HepG2 (cell line): ENCODE measurements around the gene IL36A. TPM values are rescaled to one million over a fixed set of nuclear protein-coding genes. Genes with fewer than 3 reads are reported as not detected.

Source experiments
- ATAC-seq: fragments of 200-7000 bp; cut with Tn5 transposase; 3 replicates; pipeline ENCODE4 v1.9.1; 2020; ENCODE audit warnings: mild to moderate bottlenecking, moderate library complexity
- BruUV-seq: library from RNA; stranded (reverse); fragments of 400-500 nt; replicated peaks from 2 replicates; lab custom pipeline; 2021; lab: Mats Ljungman, UMichigan
- CTCF ChIA-PET: fragments of 300-600 bp; formaldehyde crosslinking; extraction: SDS; loops from one replicate; lab custom pipeline; 2021; ENCODE audit warnings: low total read pairs, inconsistent platforms, low intra/inter-chr PET ratio; lab: Yijun Ruan, JAX
- POLR2A ChIA-PET: fragments of 350-600 bp; sonication (Branson Sonifier 250); formaldehyde crosslinking; loops from one replicate; lab custom pipeline; 2020; ENCODE audit warnings: antibody characterized with exemption, inconsistent platforms; lab: Yijun Ruan, JAX
- DNase-seq: peaks from one replicate; pipeline ENCODE4 v3.0.0-alpha.2; 2015; ENCODE audit warnings: low spot score
- FAIRE-seq: peaks from 3 replicates; lab custom pipeline; 2011; peaks lifted over from hg19 to GRCh38; lab: Jason Lieb, UNC
- H2AFZ ChIP-seq: one replicate; pipeline ENCODE4 v1.6.1; 2011; ENCODE audit warnings: low read length, inconsistent platforms
- H3K27ac ChIP-seq: fragments of 300-600 bp; 3 replicates; pipeline ENCODE4 v1.8.0; 2011; ENCODE audit warnings: mixed run types, mild to moderate bottlenecking, mixed read lengths, low read length, inconsistent platforms; ENCODE audit not compliant: insufficient read depth; ENCODE audit errors: extremely low read length
- H3K27me3 ChIP-seq, 2 experiments: fragments of 200-600 bp in 1 of 2; 2 replicates in 1 of 2; 3 replicates in 1 of 2; pipeline versions ENCODE4 v1.6.0 to v1.8.0; 2011; ENCODE audit warnings: low read length in 2 of 2, mild to moderate bottlenecking in 2 of 2, moderate library complexity in 2 of 2, inconsistent platforms in 1 of 2; ENCODE audit not compliant: insufficient read depth in 2 of 2, control insufficient read depth in 1 of 2
- H3K36me3 ChIP-seq, 2 experiments: fragments of 200-600 bp in 1 of 2; replicated peaks in 1 of 2; 2 replicates in 1 of 2; 3 replicates in 1 of 2; pipeline versions ENCODE4 v1.5.1 to v1.8.0; 2011; ENCODE audit warnings: low read length in 2 of 2, inconsistent platforms in 1 of 2; ENCODE audit not compliant: insufficient read depth in 2 of 2, control insufficient read depth in 1 of 2
- H3K4me1 ChIP-seq: 2 replicates; pipeline ENCODE4 v1.5.1; 2012; ENCODE audit warnings: low read length, inconsistent platforms; ENCODE audit not compliant: insufficient read depth
- H3K4me2 ChIP-seq: 2 replicates; pipeline ENCODE4 v1.6.0; 2011; ENCODE audit warnings: low read depth, low read length, inconsistent platforms
- H3K4me3 ChIP-seq, 3 experiments: fragments of 200-600 bp in 1 of 3; sonication (generic), shearing (Covaris generic) in 1 of 3; replicated peaks in 1 of 3; 2 replicates each; pipeline ENCODE4 v1.5.1; 2011 to 2016; ENCODE audit warnings: low read length in 3 of 3, inconsistent platforms in 2 of 3, low read depth in 2 of 3, mild to moderate bottlenecking in 2 of 3, control low read depth in 1 of 3, mixed read lengths in 1 of 3; ENCODE audit not compliant: insufficient read depth in 1 of 3
- H3K79me2 ChIP-seq: one replicate; pipeline ENCODE4 v1.6.1; 2011; ENCODE audit warnings: low read length, inconsistent platforms; ENCODE audit not compliant: insufficient read depth
- H3K9ac ChIP-seq: 2 replicates; pipeline ENCODE4 v1.6.0; 2011; ENCODE audit warnings: mild to moderate bottlenecking, low read depth, low read length, inconsistent platforms; ENCODE audit not compliant: insufficient read depth
- H3K9me3 ChIP-seq: 2 replicates; pipeline ENCODE4 v1.5.1; 2012; ENCODE audit warnings: mild to moderate bottlenecking, low read length
- H4K20me1 ChIP-seq: 2 replicates; pipeline ENCODE4 v1.6.0; 2011; ENCODE audit warnings: inconsistent platforms, mild to moderate bottlenecking, low read length, moderate library complexity; ENCODE audit not compliant: insufficient read depth
- ARHGAP35 ChIP-seq: sonication (generic); formaldehyde crosslinking; IDR thresholded peaks from 2 replicates; pipeline ENCODE4 v1.9.0; 2022; ENCODE audit warnings: mild to moderate bottlenecking, inconsistent platforms, moderate library complexity, missing genetic modification reagents, borderline replicate concordance
- ATM ChIP-seq: fragments of 450-650 bp; IDR thresholded peaks from 2 replicates; pipeline ENCODE4 v1.7.1; 2017; ENCODE audit warnings: mild to moderate bottlenecking, borderline replicate concordance
- IRF2 ChIP-seq: IDR thresholded peaks from 2 replicates; pipeline ENCODE4 v1.6.1; 2018; ENCODE audit warnings: missing genetic modification reagents, missing compliant biosample characterization
- MIER2 ChIP-seq: IDR thresholded peaks from 2 replicates; pipeline ENCODE4 v1.6.1; 2016; ENCODE audit warnings: missing biosample characterization, missing genetic modification reagents
- RNF2 ChIP-seq: fragments of 450-650 bp; conservative IDR thresholded peaks from 2 replicates; pipeline ENCODE4 v1.6.1; 2016; ENCODE audit warnings: low read depth
- SKIL ChIP-seq: sonication (generic); formaldehyde crosslinking; IDR thresholded peaks from 2 replicates; pipeline ENCODE4 v1.8.0; 2022; ENCODE audit warnings: missing genetic modification reagents, mild to moderate bottlenecking, moderate library complexity, borderline replicate concordance
- SNRNP70 ChIP-seq: fragments of 200-400 bp; formaldehyde crosslinking; IDR thresholded peaks from 2 replicates; pipeline ENCODE4 v1.6.1; 2017; ENCODE audit warnings: mild to moderate bottlenecking, low read depth, low read length, moderate library complexity
- TBX2 ChIP-seq: sonication (generic); formaldehyde crosslinking; IDR thresholded peaks from 2 replicates; pipeline ENCODE4 v1.5.0; 2020; ENCODE audit warnings: missing genetic modification reagents, mild to moderate bottlenecking, borderline replicate concordance
- ZNF101 ChIP-seq: sonication (generic); formaldehyde crosslinking; IDR thresholded peaks from 2 replicates; pipeline ENCODE4 v1.4.0; 2020; ENCODE audit warnings: mild to moderate bottlenecking, low read depth, missing genetic modification reagents, borderline replicate concordance
- ZNF792 ChIP-seq: IDR thresholded peaks from 2 replicates; pipeline ENCODE4 v1.6.1; 2016
- ZSCAN31 ChIP-seq: sonication (generic); formaldehyde crosslinking; IDR thresholded peaks from 2 replicates; pipeline ENCODE4 v1.5.0; 2020; ENCODE audit warnings: low read depth, mild to moderate bottlenecking, missing genetic modification reagents
- WGBS: methylation state at CpG from one replicate; pipeline ENCODE4 v1.1.6; 2017; ENCODE audit warnings: low lambda C conversion rate; 5-methylcytosine and 5-hydroxymethylcytosine counted together
- in situ Hi-C: cut with HindIII; loops from 2 replicates; pipeline ENCODE4 v1.10.0; 2017; ENCODE audit warnings: low pct_unique_long_range_greater_than_20kb; ENCODE audit not compliant: extremely low pct_ligation_motif_present
- intact Hi-C: fragments of 100-400 bp; cut with micrococcal nuclease; formaldehyde crosslinking; loops from one replicate; pipeline ENCODE4 v1.10.0; 2022; ENCODE audit not compliant: unreplicated experiment
- polyA plus RNA-seq, 8 experiments: library from polyadenylated mRNA; depleted of rRNA in 3 of 8; stranded (reverse) in 7 of 8; unstranded in 1 of 8; fragments of >200 nt; fragmentation: Illumina TruSeq in 4 of 8; extraction: Trizol in 4 of 8; gene quantifications; 2 replicates each; pipeline versions ENCODE4 v1.2.1 to v1.2.3, GENCODE V29; 2011 to 2016; ENCODE audit warnings: low read depth in 4 of 8, missing spikeins in 1 of 8, mixed read lengths in 1 of 8; ENCODE audit not compliant: insufficient read depth in 1 of 8
- total RNA-seq, 5 experiments: library from RNA; depleted of rRNA; stranded (reverse); fragments of >200 nt; fragmentation: Illumina TruSeq; extraction: Trizol; gene quantifications; 2 replicates each; pipeline ENCODE4 v1.2.3, GENCODE V29; 2016; ENCODE audit warnings: low read depth in 1 of 5
- TF ChIP-seq, protein P1 (sequence below): sonication (generic); formaldehyde crosslinking; IDR thresholded peaks from 2 replicates; pipeline ENCODE4 v1.4.0; 2020; ENCODE audit warnings: mild to moderate bottlenecking, missing genetic modification reagents
- TF ChIP-seq, protein P2 (sequence below): sonication (generic); formaldehyde crosslinking; IDR thresholded peaks from 2 replicates; pipeline ENCODE4 v1.4.0; 2020; ENCODE audit warnings: mild to moderate bottlenecking, missing genetic modification reagents
- TF ChIP-seq, protein P3 (sequence below): sonication (generic); formaldehyde crosslinking; IDR thresholded peaks from 2 replicates; pipeline ENCODE4 v1.9.0; 2022; ENCODE audit warnings: low read depth, missing genetic modification reagents

Gene IL36A
- total and polyA plus RNA-seq, 2 of the 13 experiments (the other 11 are each of a cell fraction or from before 2014, with no cell fraction given): not detected

DNA sequence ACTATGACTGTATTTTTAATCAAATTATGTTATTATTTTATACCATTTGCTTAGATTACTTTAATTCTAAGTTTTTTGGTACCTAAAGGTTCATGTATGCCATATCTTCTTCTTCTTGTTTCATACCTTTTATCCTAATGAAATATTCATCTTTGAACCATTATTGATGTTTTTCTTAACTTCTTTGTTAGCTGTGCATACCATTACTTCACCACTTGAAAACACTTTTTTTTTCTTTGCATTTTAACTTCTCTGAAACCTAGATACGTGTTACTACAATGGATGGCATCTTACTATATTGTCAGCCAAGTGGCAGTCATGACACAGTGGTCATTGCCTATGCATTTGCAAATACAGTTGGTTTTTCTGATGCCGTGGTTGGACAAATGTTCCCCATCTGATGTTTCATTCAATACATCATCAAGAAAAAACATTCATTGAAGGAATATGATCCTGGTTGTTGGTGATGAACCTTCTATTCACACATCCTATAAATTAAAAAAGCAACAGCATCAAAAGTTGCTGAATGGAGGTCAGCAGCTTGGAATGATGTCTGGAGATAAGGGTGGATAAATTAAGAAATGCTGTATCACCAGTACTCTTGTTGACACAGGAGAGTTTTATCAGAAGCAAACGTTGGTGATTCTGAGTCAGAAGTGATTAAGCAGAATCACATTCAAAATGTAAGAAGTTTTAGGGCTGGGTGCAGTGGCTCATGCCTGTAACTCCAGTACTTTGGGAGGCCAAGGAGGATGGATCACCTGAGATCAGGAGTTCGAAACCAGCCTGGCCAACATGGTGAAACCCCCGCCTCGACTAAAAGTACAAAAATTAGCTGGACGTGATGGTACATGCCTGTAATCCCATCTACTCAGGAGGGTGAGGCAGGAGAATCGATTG is 7.4 kb downstream of the IL36A start:
- FAIRE-seq (no peak), ATAC-seq (no peak), DNase-seq (no peak)
- intact Hi-C loops (no loop called here), in situ Hi-C loops (no loop called here)
- Histone ChIP-seq H3K4me3 (no peak overlapping the region), H3K79me2 (no peaks in the 10 kb centered on the region), H2AFZ (no peak overlapping the region), H3K4me2 (no peak overlapping the region), H4K20me1 (no peaks in the 10 kb centered on the region), H3K27me3 (no peaks in the 10 kb centered on the region), H3K9ac (no peak overlapping the region), H3K4me1 (no peaks in the 10 kb centered on the region), H3K36me3 (no peaks in the 10 kb centered on the region), H3K27ac (no peak overlapping the region), H3K9me3 (no peaks in the 10 kb centered on the region)
- CTCF ChIA-PET: no interaction called here
- WGBS: 13% methylated on average over 8 of the region's 8 CpGs
- POLR2A ChIA-PET: no interaction called here
- no TSS peak for BruUV-seq
- TF ChIP-seq, protein P1, sequence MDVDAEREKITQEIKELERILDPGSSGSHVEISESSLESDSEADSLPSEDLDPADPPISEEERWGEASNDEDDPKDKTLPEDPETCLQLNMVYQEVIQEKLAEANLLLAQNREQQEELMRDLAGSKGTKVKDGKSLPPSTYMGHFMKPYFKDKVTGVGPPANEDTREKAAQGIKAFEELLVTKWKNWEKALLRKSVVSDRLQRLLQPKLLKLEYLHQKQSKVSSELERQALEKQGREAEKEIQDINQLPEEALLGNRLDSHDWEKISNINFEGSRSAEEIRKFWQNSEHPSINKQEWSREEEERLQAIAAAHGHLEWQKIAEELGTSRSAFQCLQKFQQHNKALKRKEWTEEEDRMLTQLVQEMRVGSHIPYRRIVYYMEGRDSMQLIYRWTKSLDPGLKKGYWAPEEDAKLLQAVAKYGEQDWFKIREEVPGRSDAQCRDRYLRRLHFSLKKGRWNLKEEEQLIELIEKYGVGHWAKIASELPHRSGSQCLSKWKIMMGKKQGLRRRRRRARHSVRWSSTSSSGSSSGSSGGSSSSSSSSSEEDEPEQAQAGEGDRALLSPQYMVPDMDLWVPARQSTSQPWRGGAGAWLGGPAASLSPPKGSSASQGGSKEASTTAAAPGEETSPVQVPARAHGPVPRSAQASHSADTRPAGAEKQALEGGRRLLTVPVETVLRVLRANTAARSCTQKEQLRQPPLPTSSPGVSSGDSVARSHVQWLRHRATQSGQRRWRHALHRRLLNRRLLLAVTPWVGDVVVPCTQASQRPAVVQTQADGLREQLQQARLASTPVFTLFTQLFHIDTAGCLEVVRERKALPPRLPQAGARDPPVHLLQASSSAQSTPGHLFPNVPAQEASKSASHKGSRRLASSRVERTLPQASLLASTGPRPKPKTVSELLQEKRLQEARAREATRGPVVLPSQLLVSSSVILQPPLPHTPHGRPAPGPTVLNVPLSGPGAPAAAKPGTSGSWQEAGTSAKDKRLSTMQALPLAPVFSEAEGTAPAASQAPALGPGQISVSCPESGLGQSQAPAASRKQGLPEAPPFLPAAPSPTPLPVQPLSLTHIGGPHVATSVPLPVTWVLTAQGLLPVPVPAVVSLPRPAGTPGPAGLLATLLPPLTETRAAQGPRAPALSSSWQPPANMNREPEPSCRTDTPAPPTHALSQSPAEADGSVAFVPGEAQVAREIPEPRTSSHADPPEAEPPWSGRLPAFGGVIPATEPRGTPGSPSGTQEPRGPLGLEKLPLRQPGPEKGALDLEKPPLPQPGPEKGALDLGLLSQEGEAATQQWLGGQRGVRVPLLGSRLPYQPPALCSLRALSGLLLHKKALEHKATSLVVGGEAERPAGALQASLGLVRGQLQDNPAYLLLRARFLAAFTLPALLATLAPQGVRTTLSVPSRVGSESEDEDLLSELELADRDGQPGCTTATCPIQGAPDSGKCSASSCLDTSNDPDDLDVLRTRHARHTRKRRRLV (CRISPR knock-in tag): no peak
- TF ChIP-seq, protein P2, sequence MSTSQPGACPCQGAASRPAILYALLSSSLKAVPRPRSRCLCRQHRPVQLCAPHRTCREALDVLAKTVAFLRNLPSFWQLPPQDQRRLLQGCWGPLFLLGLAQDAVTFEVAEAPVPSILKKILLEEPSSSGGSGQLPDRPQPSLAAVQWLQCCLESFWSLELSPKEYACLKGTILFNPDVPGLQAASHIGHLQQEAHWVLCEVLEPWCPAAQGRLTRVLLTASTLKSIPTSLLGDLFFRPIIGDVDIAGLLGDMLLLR (CRISPR knock-in tag): no peak
- no peak for TF ChIP-seq IRF2 (CRISPR knock-in tag)
- TF ChIP-seq ARHGAP35 (CRISPR knock-in tag): no peak
- TF ChIP-seq SKIL (CRISPR knock-in tag): no peak
- no peak for TF ChIP-seq MIER2
- no peak for TF ChIP-seq ATM
- no peak for TF ChIP-seq SNRNP70
- no peak for TF ChIP-seq ZNF792 (CRISPR knock-in tag)
- no peak for TF ChIP-seq RNF2
- TF ChIP-seq, protein P3, sequence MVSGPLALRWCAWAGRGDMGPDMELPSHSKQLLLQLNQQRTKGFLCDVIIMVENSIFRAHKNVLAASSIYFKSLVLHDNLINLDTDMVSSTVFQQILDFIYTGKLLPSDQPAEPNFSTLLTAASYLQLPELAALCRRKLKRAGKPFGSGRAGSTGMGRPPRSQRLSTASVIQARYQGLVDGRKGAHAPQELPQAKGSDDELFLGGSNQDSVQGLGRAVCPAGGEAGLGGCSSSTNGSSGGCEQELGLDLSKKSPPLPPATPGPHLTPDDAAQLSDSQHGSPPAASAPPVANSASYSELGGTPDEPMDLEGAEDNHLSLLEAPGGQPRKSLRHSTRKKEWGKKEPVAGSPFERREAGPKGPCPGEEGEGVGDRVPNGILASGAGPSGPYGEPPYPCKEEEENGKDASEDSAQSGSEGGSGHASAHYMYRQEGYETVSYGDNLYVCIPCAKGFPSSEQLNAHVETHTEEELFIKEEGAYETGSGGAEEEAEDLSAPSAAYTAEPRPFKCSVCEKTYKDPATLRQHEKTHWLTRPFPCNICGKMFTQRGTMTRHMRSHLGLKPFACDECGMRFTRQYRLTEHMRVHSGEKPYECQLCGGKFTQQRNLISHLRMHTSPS (CRISPR knock-in tag): no peak
- TF ChIP-seq ZSCAN31: no peak
- no peak for TF ChIP-seq TBX2 (CRISPR knock-in tag)
- no peak for TF ChIP-seq ZNF101
